Vagina (tissue), 2 donors: ENCODE results near the gene NACA2. TPM values are rescaled to one million over a fixed set of nuclear protein-coding genes. Genes with fewer than 3 reads are reported as not detected.

Experiments used
- DNase-seq, 2 donors: peaks; one replicate each; pipeline ENCODE4 v3.0.0-alpha.2; 2017; ENCODE audit errors: extremely low spot score in 2 of 2
- H3K27ac ChIP-seq: fragments of 200-600 bp; sonication (generic); one replicate; pipeline ENCODE4 v1.5.1; 2019
- H3K27me3 ChIP-seq: fragments of 200-600 bp; sonication (generic); one replicate; pipeline ENCODE4 v1.5.1; 2019
- H3K36me3 ChIP-seq, 2 donors: fragments of 200-600 bp; sonication (generic); one replicate each; pipeline ENCODE4 v1.5.1; 2017 to 2019
- H3K4me1 ChIP-seq: fragments of 200-600 bp; sonication (generic); one replicate; pipeline ENCODE4 v1.5.1; 2019
- H3K4me3 ChIP-seq, 2 donors: fragments of 200-600 bp; sonication (generic); 1 replicate in 1 of 2; 2 replicates in 1 of 2; pipeline ENCODE4 v1.5.1; 2016 to 2019
- H3K9me3 ChIP-seq: fragments of 200-600 bp; sonication (generic); one replicate; pipeline ENCODE4 v1.5.1; 2019
- POLR2A ChIP-seq, 2 donors: fragments of 450-650 bp; IDR thresholded peaks; one replicate each; pipeline ENCODE4 v1.6.1; 2017; ENCODE audit warnings: antibody characterized with exemption in 2 of 2, mild to moderate bottlenecking in 2 of 2, moderate library complexity in 2 of 2
- POLR2AphosphoS5 ChIP-seq, 2 donors: sonication (generic); formaldehyde crosslinking; IDR thresholded peaks; one replicate each; pipeline ENCODE4 v1.9.0; 2017; ENCODE audit warnings: antibody characterized with exemption in 2 of 2, mild to moderate bottlenecking in 2 of 2, low read depth in 1 of 2; ENCODE audit not compliant: insufficient read depth in 1 of 2
- intact Hi-C: fragments of 100-400 bp; cut with DNase I; formaldehyde crosslinking; loops from one replicate; pipeline ENCODE4 v1.15.1; 2023
- total RNA-seq: library from RNA; depleted of rRNA; stranded (reverse); fragments of >200 nt; gene quantifications from one replicate; pipeline ENCODE4 v1.2.3, GENCODE V29; 2016
- TF ChIP-seq, protein P1 (sequence below), 3 experiments: fragments of 450-650 bp in 2 of 3; fragments of 200-600 bp in 1 of 3; sonication (generic) in 1 of 3; IDR thresholded peaks; one replicate each; pipeline ENCODE4 v1.5.1; 2017 to 2019; ENCODE audit warnings: antibody characterized with exemption in 3 of 3, mild to moderate bottlenecking in 2 of 3, moderate library complexity in 2 of 3

NACA2 gene
- total RNA-seq, 1 donor from 2014 or later, result not detected

DNA sequence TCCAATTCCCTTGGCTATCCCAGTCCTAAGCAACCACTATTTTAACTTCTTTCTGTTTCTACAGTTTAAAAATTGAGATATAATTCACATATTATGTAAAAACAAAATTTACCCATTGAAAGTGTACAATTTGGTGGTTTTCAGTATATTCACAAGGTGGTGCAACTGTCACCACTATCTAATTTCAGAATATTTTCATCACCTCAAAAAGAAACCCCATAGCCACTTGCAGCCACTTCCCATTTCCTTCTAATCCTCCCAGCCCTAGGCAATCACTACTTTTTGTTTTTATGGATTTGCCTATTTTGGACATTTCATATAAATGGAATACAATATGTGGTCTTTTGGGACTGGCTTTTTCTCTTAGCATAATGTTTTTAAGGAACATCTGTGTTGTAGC is 36.1 kb upstream of the NACA2 start:
- no peaks in the 10 kb centered on the region for H3K4me1 ChIP-seq
- DNase-seq, result no peak
- no peaks in the 10 kb centered on the region for H3K9me3 ChIP-seq
- no peak for TF ChIP-seq POLR2AphosphoS5 (IDR thresholded peaks at IDR 0.05; ENCODE audit: insufficient read depth in 1 of 2, low read depth in 1 of 2)
- no peak for TF ChIP-seq POLR2A (IDR thresholded peaks at IDR 0.05)
- TF ChIP-seq, protein P1, sequence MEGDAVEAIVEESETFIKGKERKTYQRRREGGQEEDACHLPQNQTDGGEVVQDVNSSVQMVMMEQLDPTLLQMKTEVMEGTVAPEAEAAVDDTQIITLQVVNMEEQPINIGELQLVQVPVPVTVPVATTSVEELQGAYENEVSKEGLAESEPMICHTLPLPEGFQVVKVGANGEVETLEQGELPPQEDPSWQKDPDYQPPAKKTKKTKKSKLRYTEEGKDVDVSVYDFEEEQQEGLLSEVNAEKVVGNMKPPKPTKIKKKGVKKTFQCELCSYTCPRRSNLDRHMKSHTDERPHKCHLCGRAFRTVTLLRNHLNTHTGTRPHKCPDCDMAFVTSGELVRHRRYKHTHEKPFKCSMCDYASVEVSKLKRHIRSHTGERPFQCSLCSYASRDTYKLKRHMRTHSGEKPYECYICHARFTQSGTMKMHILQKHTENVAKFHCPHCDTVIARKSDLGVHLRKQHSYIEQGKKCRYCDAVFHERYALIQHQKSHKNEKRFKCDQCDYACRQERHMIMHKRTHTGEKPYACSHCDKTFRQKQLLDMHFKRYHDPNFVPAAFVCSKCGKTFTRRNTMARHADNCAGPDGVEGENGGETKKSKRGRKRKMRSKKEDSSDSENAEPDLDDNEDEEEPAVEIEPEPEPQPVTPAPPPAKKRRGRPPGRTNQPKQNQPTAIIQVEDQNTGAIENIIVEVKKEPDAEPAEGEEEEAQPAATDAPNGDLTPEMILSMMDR (IDR thresholded peaks at IDR 0.05), result no peak
- intact Hi-C loops, result no loop called here
- no peaks in the 10 kb centered on the region for H3K27me3 ChIP-seq
- no peaks in the 10 kb centered on the region for H3K36me3 ChIP-seq
- no peak overlapping the region for H3K4me3 ChIP-seq
- no peak overlapping the region for H3K27ac ChIP-seq

DNA sequence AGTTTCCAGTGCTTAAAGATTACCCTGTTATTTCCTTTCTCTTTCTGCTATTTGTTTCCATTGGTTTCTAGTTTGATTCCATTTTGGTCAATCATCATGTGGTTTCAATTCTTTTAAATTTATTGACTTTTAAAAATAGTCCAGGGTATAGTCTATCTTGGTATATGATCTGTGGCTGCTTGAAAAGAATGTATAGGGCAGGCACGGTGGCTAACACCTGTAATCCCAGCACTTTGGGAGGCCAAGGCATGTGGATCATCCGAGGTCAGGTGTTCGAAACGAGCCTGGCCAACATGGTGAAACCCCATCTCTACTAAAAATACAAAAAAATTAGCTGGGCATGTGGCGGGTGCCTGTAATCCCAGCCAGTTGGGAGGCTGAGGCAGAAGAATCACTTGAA is 34.5 kb upstream of the NACA2 start:
- intact Hi-C loops, result no loop called here
- Histone ChIP-seq H3K4me1 (no peaks in the 10 kb centered on the region), H3K4me3 (no peak overlapping the region), H3K9me3 (no peaks in the 10 kb centered on the region), H3K36me3 (no peaks in the 10 kb centered on the region), H3K27me3 (no peaks in the 10 kb centered on the region), H3K27ac (no peak overlapping the region)
- TF ChIP-seq POLR2A (IDR thresholded peaks at IDR 0.05), result no peak
- TF ChIP-seq POLR2AphosphoS5 (IDR thresholded peaks at IDR 0.05; ENCODE audit: insufficient read depth in 1 of 2, low read depth in 1 of 2), result no peak
- TF ChIP-seq, protein P1 (IDR thresholded peaks at IDR 0.05), result no peak
- DNase-seq, result no peak

GRCh38 chr17:61624951-61625350 is 33.9 kb upstream of the NACA2 start:
- no peak overlapping the region for H3K27ac ChIP-seq
- H3K4me3 ChIP-seq, result no peak overlapping the region
- intact Hi-C loops, result no loop called here
- DNase-seq, result no peak
- no peaks in the 10 kb centered on the region for H3K4me1 ChIP-seq
- H3K9me3 ChIP-seq, result no peaks in the 10 kb centered on the region
- H3K36me3 ChIP-seq, result no peaks in the 10 kb centered on the region
- TF ChIP-seq, protein P1 (IDR thresholded peaks at IDR 0.05), result no peak
- TF ChIP-seq POLR2AphosphoS5 (IDR thresholded peaks at IDR 0.05; ENCODE audit: insufficient read depth in 1 of 2, low read depth in 1 of 2), result no peak
- no peak for TF ChIP-seq POLR2A (IDR thresholded peaks at IDR 0.05)
- H3K27me3 ChIP-seq, result no peaks in the 10 kb centered on the region

DNA sequence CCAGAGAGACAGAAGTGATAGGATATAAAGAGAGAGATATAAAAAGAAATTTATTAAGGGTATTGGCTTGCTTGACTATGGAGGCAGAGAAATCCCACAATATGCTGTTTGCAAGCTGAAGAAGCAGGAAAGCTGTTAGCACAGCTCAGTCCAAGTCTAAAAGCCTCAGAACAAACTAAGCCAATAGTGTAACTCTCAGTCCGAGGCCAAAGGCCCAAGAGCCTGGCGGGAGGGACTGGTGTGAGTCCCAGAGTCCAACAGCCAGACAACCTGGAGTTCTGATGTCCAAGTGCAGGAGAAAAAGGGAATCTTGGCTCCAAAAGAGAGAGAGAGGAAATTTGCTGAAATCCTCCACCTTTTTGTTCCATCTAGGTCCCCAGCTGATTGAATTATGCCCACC is 30.3 kb upstream of the NACA2 start:
- intact Hi-C loops, result no loop called here

DNA sequence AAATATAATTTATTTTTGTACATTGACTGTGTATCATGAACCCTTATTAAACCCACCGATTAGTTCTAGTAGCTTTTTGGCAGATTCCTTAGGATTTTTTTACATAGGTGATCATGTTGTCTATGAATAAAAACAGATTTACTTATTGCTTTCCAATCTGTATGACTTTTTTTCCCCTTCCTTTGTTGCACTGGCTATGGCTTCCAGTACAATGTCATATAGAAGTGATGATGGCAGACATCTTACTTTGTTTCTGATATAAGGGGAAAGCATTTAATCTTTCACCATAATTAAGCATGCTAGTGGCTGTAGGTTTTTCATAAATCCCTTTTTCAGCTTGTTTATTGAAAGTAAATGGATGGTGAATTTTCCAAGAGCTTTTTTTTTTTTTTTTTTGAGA is 28.9 kb upstream of the NACA2 start:
- DNase-seq, result no peak
- Histone ChIP-seq H3K36me3 (no peaks in the 10 kb centered on the region), H3K27me3 (no peaks in the 10 kb centered on the region), H3K9me3 (peaks cover 6% of the 10 kb centered on the region), H3K4me1 (no peaks in the 10 kb centered on the region), H3K27ac (no peak overlapping the region), H3K4me3 (no peak overlapping the region)
- intact Hi-C loops, result no loop called here
- TF ChIP-seq POLR2A (IDR thresholded peaks at IDR 0.05) (no peak), POLR2AphosphoS5 (IDR thresholded peaks at IDR 0.05; ENCODE audit: insufficient read depth in 1 of 2, low read depth in 1 of 2) (no peak)
- TF ChIP-seq, protein P1 (IDR thresholded peaks at IDR 0.05), result no peak

More for the DNA sequence above, 30.3 kb upstream of the NACA2 start:
- Histone ChIP-seq H3K4me1 (no peaks in the 10 kb centered on the region), H3K36me3 (no peaks in the 10 kb centered on the region), H3K4me3 (no peak overlapping the region), H3K27me3 (no peaks in the 10 kb centered on the region), H3K9me3 (peaks cover 6% of the 10 kb centered on the region), H3K27ac (no peak overlapping the region)
- DNase-seq, result no peak
- no peak for TF ChIP-seq POLR2AphosphoS5 (IDR thresholded peaks at IDR 0.05; ENCODE audit: insufficient read depth in 1 of 2, low read depth in 1 of 2)
- TF ChIP-seq, protein P1 (IDR thresholded peaks at IDR 0.05), result no peak
- TF ChIP-seq POLR2A (IDR thresholded peaks at IDR 0.05), result no peak
